Astrocyte (in vitro differentiated cells and primary cell): Measurements from ENCODE around the gene BRI3. TPM values are rescaled to one million over a fixed set of nuclear protein-coding genes. Genes with fewer than 3 reads are reported as not detected.

ENCODE experiments used
- DNase-seq: peaks from one replicate; pipeline ENCODE4 v3.0.0-alpha.2; 2010; ENCODE audit warnings: low read depth
- FAIRE-seq: peaks from 2 replicates; lab custom pipeline; 2011; peaks lifted over from hg19 to GRCh38; lab: Jason Lieb, UNC
- H2AFZ ChIP-seq: 2 replicates; pipeline ENCODE4 v1.6.0; 2012; ENCODE audit warnings: low read depth, low read length, inconsistent platforms
- H3K27ac ChIP-seq: 2 replicates; pipeline ENCODE4 v1.5.1; 2011; ENCODE audit warnings: low read depth, low read length, inconsistent platforms
- H3K27me3 ChIP-seq: 2 replicates; pipeline ENCODE4 v1.6.0; 2011; ENCODE audit warnings: low read length, inconsistent platforms; ENCODE audit not compliant: insufficient read depth
- H3K36me3 ChIP-seq: 2 replicates; pipeline ENCODE4 v1.5.1; 2011; ENCODE audit warnings: low read length, inconsistent platforms; ENCODE audit not compliant: insufficient read depth
- H3K4me1 ChIP-seq: 2 replicates; pipeline ENCODE4 v1.5.1; 2011; ENCODE audit warnings: low read length, inconsistent platforms; ENCODE audit not compliant: insufficient read depth
- H3K4me2 ChIP-seq: 2 replicates; pipeline ENCODE4 v1.6.0; 2012; ENCODE audit warnings: low read length, inconsistent platforms
- H3K4me3 ChIP-seq: 2 replicates; pipeline ENCODE4 v1.5.1; 2011; ENCODE audit warnings: low read depth, mild to moderate bottlenecking, low read length, inconsistent platforms; ENCODE audit not compliant: insufficient read depth
- H3K79me2 ChIP-seq: 2 replicates; pipeline ENCODE4 v1.6.0; 2012; ENCODE audit warnings: mild to moderate bottlenecking, low read length, inconsistent platforms; ENCODE audit not compliant: insufficient read depth
- H3K9ac ChIP-seq: 2 replicates; pipeline ENCODE4 v1.6.0; 2012; ENCODE audit warnings: mild to moderate bottlenecking, low read length, inconsistent platforms
- H3K9me3 ChIP-seq: 2 replicates; pipeline ENCODE4 v1.5.1; 2012; ENCODE audit warnings: low read depth, mild to moderate bottlenecking, low read length, inconsistent platforms; ENCODE audit not compliant: insufficient read depth
- H4K20me1 ChIP-seq: 2 replicates; pipeline ENCODE4 v1.6.0; 2012; ENCODE audit warnings: low read length, inconsistent platforms; ENCODE audit not compliant: insufficient read depth
- H3K27ac Mint-ChIP-seq: one replicate; pipeline ENCODE4 v1.8.0; 2021; ENCODE audit warnings: mild to moderate bottlenecking, mixed read lengths; ENCODE audit not compliant: unreplicated experiment
- H3K27me3 Mint-ChIP-seq: one replicate; pipeline ENCODE4 v1.8.0; 2021; ENCODE audit warnings: low read depth, mixed read lengths; ENCODE audit not compliant: unreplicated experiment
- H3K36me3 Mint-ChIP-seq: one replicate; pipeline ENCODE4 v1.8.0; 2021; ENCODE audit warnings: low read depth, mixed read lengths; ENCODE audit not compliant: unreplicated experiment
- H3K4me1 Mint-ChIP-seq: one replicate; pipeline ENCODE4 v1.8.0; 2021; ENCODE audit warnings: low read depth, mixed read lengths; ENCODE audit not compliant: unreplicated experiment
- H3K4me3 Mint-ChIP-seq: one replicate; pipeline ENCODE4 v1.8.0; 2021; ENCODE audit warnings: mild to moderate bottlenecking, moderate library complexity, mixed read lengths; ENCODE audit not compliant: unreplicated experiment
- H3K9me3 Mint-ChIP-seq: one replicate; pipeline ENCODE4 v1.8.0; 2021; ENCODE audit warnings: mild to moderate bottlenecking, mixed read lengths; ENCODE audit not compliant: unreplicated experiment
- EZH2 ChIP-seq: IDR thresholded peaks from 2 replicates; pipeline ENCODE4 v1.6.1; 2012; ENCODE audit warnings: mild to moderate bottlenecking, low read length, inconsistent platforms; ENCODE audit not compliant: insufficient read depth
- total RNA-seq: library from RNA; stranded (reverse); gene quantifications from 2 replicates; pipeline ENCODE4 v1.2.1, GENCODE V29; 2021
- TF ChIP-seq, protein P1 (sequence below): IDR thresholded peaks from 2 replicates; pipeline ENCODE4 v1.5.1; 2011; ENCODE audit warnings: low read depth, mild to moderate bottlenecking, inconsistent platforms, low read length, moderate library complexity; ENCODE audit not compliant: insufficient read depth

Gene BRI3
- total RNA-seq, 1 donor from 2014 or later = 195 TPM

DNA sequence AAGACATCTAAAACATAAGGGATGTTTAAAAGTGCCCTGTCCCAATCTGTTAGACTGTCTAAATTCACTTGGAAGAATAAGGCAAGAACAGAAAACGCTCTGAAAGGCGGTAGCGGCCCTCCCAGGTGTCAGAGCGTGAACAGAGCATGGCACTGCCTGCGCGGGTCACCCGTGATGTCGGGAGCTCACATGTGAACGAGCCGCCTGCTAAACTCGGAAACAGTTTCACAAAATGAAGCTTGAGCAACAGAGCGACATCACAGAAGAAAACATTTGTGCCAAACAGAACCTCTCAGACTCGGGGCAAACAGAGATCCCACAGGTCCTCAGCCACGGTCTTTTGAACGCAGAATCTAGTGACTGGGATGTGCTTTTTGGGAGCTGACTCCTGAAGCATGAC, 12.8 kb downstream of the BRI3 start:
- Histone ChIP-seq H4K20me1 (peaks cover 47% of the 10 kb centered on the region), H2AFZ (no peak overlapping the region), H3K36me3 (peaks cover 7% of the 10 kb centered on the region), H3K79me2 (peaks cover 17% of the 10 kb centered on the region), H3K4me1 (no peaks in the 10 kb centered on the region), H3K4me3 (no peak overlapping the region), H3K9me3 (no peaks in the 10 kb centered on the region), H3K9ac (no peak overlapping the region), H3K4me2 (no peak overlapping the region), H3K27me3 (no peaks in the 10 kb centered on the region), H3K27ac (no peak overlapping the region)
- Mint-ChIP-seq H3K36me3 (no peaks in the 10 kb centered on the region), H3K4me3 (no peak overlapping the region), H3K4me1 (no peaks in the 10 kb centered on the region), H3K27me3 (no peaks in the 10 kb centered on the region), H3K9me3 (no peaks in the 10 kb centered on the region), H3K27ac (no peak overlapping the region)
- no peak for TF ChIP-seq EZH2
- TF ChIP-seq, protein P1, sequence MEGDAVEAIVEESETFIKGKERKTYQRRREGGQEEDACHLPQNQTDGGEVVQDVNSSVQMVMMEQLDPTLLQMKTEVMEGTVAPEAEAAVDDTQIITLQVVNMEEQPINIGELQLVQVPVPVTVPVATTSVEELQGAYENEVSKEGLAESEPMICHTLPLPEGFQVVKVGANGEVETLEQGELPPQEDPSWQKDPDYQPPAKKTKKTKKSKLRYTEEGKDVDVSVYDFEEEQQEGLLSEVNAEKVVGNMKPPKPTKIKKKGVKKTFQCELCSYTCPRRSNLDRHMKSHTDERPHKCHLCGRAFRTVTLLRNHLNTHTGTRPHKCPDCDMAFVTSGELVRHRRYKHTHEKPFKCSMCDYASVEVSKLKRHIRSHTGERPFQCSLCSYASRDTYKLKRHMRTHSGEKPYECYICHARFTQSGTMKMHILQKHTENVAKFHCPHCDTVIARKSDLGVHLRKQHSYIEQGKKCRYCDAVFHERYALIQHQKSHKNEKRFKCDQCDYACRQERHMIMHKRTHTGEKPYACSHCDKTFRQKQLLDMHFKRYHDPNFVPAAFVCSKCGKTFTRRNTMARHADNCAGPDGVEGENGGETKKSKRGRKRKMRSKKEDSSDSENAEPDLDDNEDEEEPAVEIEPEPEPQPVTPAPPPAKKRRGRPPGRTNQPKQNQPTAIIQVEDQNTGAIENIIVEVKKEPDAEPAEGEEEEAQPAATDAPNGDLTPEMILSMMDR = no peak
- DNase-seq (no peak), FAIRE-seq (no peak)

DNA sequence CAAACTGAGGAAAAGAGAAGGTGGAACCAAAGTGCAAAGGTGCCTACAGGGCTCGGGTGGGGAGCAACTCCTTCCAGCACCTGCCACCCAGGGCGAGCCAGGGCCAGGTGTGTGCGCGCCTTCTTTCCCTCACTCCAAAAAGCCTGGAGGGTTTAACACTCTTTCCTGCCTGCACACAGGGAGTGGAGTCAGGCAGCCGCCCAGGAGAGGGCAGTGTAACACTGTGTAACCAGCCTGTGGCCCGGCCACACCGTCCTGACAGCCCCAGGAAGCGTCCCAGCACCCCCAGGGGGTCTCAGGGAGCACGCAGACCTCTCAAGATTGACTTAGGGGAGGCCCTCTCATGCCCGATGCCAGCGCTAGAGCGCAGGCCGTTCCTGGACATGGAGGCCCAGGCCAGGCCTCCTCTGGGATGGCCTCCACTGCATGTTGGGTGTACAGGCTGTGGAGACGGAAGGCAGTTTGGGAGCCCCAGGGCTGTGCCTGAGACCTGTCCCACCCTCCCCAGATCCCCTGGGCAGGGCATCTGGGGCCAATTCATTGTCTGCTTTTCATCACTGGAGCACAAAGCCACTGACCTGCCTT, 13.4 kb downstream of the BRI3 start:
- DNase-seq = no peak

More for the DNA sequence above, 13.4 kb downstream of the BRI3 start:
- Histone ChIP-seq H3K79me2 (peaks cover 12% of the 10 kb centered on the region), H3K4me3 (no peak overlapping the region), H3K27me3 (no peaks in the 10 kb centered on the region), H3K4me2 (no peak overlapping the region), H4K20me1 (peaks cover 41% of the 10 kb centered on the region), H3K36me3 (peaks cover 7% of the 10 kb centered on the region), H3K4me1 (no peaks in the 10 kb centered on the region), H3K27ac (no peak overlapping the region), H3K9me3 (no peaks in the 10 kb centered on the region), H3K9ac (no peak overlapping the region), H2AFZ (no peak overlapping the region)
- Mint-ChIP-seq H3K4me3 (no peak overlapping the region), H3K27me3 (no peaks in the 10 kb centered on the region), H3K4me1 (no peaks in the 10 kb centered on the region), H3K9me3 (no peaks in the 10 kb centered on the region), H3K36me3 (no peaks in the 10 kb centered on the region), H3K27ac (no peak overlapping the region)
- FAIRE-seq = no peak
- TF ChIP-seq EZH2 = no peak
- TF ChIP-seq, protein P1 = peak; percentile 68
